Vagina (tissue), 2 donors: ENCODE data around the gene CYP4F2.

Experiments
- CTCF ChIP-seq, 3 experiments: fragments of 450-650 bp in 2 of 3; fragments of 200-600 bp in 1 of 3; sonication (generic) in 1 of 3; IDR thresholded peaks; one replicate each; pipeline ENCODE4 v1.5.1; 2017 to 2019; ENCODE audit warnings: antibody characterized with exemption in 3 of 3, mild to moderate bottlenecking in 2 of 3, moderate library complexity in 2 of 3
- POLR2AphosphoS5 ChIP-seq, 2 donors: sonication (generic); formaldehyde crosslinking; IDR thresholded peaks; one replicate each; pipeline ENCODE4 v1.9.0; 2017; ENCODE audit warnings: antibody characterized with exemption in 2 of 2, mild to moderate bottlenecking in 2 of 2, low read depth in 1 of 2; ENCODE audit not compliant: insufficient read depth in 1 of 2

- TF ChIP-seq CTCF (IDR thresholded peaks at IDR 0.05) = no peak
- no peak for TF ChIP-seq POLR2AphosphoS5 (IDR thresholded peaks at IDR 0.05; ENCODE audit: insufficient read depth in 1 of 2, low read depth in 1 of 2)
Measured at GRCh38 chr19:15885919-15886318, 12.0 kb downstream of the CYP4F2 start.
